ENCODE data around the gene ZNF282. TPM values are rescaled to one million over a fixed set of nuclear protein-coding genes. Genes with fewer than 3 reads are reported as not detected.

Gene ZNF282
- 10 to 100 TPM; 13.9 to 19.6 TPM for total RNA-seq
- long read RNA-seq, donor 1, partial matches to known transcripts, result 2 of 7 reads
- long read RNA-seq, donor 1, other reads (novel, unspliced or antisense), result 5 of 7 reads
- long read RNA-seq, donor 2, partial matches to known transcripts, result 0 of 5 reads
- long read RNA-seq, donor 2, other reads (novel, unspliced or antisense), result 5 of 5 reads

GRCh38 chr7:149195180-149196150 lies at the start of gene ZNF282:
Gene ZNF282, plus strand, starts transcription at chr7:149195546. Its CDS starts 44 bp downstream, at chr7:149195590.
- intact Hi-C loops (cut with DNase I), result no loop called here
- DNase-seq (ENCODE audit: low spot score), result peak; percentile 97

- DNase-seq (ENCODE audit: low spot score), result peak; percentile 92
- intact Hi-C loops (cut with DNase I), result no loop called here
These were observed 48.1 kb upstream of the ZNF282 start, which contains the start of gene ZNF398 for GRCh38 chr7:149147072-149147751. Gene ZNF398, plus strand, starts transcription at chr7:149147453. Its CDS starts 290 bp downstream, at chr7:149147743.

- DNase-seq (ENCODE audit: low spot score), result peak; percentile 88
- intact Hi-C loops (cut with DNase I), result no loop called here
These were observed 47.3 kb upstream of the ZNF282 start for GRCh38 chr7:149147752-149148653.

- intact Hi-C loops (cut with DNase I), result no loop called here
- no peak for DNase-seq (ENCODE audit: low spot score)
These were observed 44.4 kb upstream of the ZNF282 start for GRCh38 chr7:149150981-149151380.

- intact Hi-C loops (cut with DNase I), result no loop called here
- no peak for DNase-seq (ENCODE audit: low spot score)
These were observed 42.0 kb upstream of the ZNF282 start for GRCh38 chr7:149153346-149153745.

- intact Hi-C loops (cut with DNase I), result no loop called here
- DNase-seq (ENCODE audit: low spot score), result no peak
These were observed 41.3 kb upstream of the ZNF282 start for GRCh38 chr7:149154056-149154455.

GRCh38 chr7:149156898-149157297 lies 38.4 kb upstream of the ZNF282 start:
- intact Hi-C loops (cut with DNase I), result no loop called here
- no peak for DNase-seq (ENCODE audit: low spot score)

GRCh38 chr7:149161241-149161848 lies 34.0 kb upstream of the ZNF282 start:
- no peak for DNase-seq (ENCODE audit: low spot score)
- intact Hi-C loops (cut with DNase I), result no loop called here

- DNase-seq (ENCODE audit: low spot score), result no peak
- intact Hi-C loops (cut with DNase I), result no loop called here
These were observed 29.2 kb upstream of the ZNF282 start for GRCh38 chr7:149166142-149166541.

- DNase-seq (ENCODE audit: low spot score), result no peak
- intact Hi-C loops (cut with DNase I), result no loop called here
These were observed 28.6 kb upstream of the ZNF282 start for GRCh38 chr7:149166630-149167352.

- intact Hi-C loops (cut with DNase I), result no loop called here
- DNase-seq (ENCODE audit: low spot score), result no peak
These were observed 23.3 kb upstream of the ZNF282 start for GRCh38 chr7:149171892-149172533.

GRCh38 chr7:149172534-149172920 lies 22.8 kb upstream of the ZNF282 start:
- intact Hi-C loops (cut with DNase I), result no loop called here
- no peak for DNase-seq (ENCODE audit: low spot score)

- intact Hi-C loops (cut with DNase I), result no loop called here
- no peak for DNase-seq (ENCODE audit: low spot score)
These were observed 20.2 kb upstream of the ZNF282 start for GRCh38 chr7:149175150-149175549.

GRCh38 chr7:149179241-149179640 lies 16.1 kb upstream of the ZNF282 start:
- intact Hi-C loops (cut with DNase I), result no loop called here
- DNase-seq (ENCODE audit: low spot score), result no peak

GRCh38 chr7:149180722-149181449 lies 14.5 kb upstream of the ZNF282 start:
- intact Hi-C loops (cut with DNase I), result no loop called here
- no peak for DNase-seq (ENCODE audit: low spot score)

GRCh38 chr7:149181450-149181790 lies 13.9 kb upstream of the ZNF282 start:
- intact Hi-C loops (cut with DNase I), result no loop called here
- DNase-seq (ENCODE audit: low spot score), result no peak

- intact Hi-C loops (cut with DNase I), result no loop called here
- no peak for DNase-seq (ENCODE audit: low spot score)
These were observed 11.1 kb upstream of the ZNF282 start for GRCh38 chr7:149184274-149184673.
